GM19240 (cell line): Measurements from ENCODE around the gene CRYAB.
"Not testable (repeated sequence)": the region's sequence is repeated elsewhere in the genome, so short reads cannot be mapped to it uniquely, and the experiment has no call there.

ENCODE experiments used
- DNase-seq: peaks from one replicate; pipeline ENCODE4 v3.0.0; 2011; ENCODE audit warnings: low spot score; ENCODE audit not compliant: insufficient read length

CRYAB gene

DNA sequence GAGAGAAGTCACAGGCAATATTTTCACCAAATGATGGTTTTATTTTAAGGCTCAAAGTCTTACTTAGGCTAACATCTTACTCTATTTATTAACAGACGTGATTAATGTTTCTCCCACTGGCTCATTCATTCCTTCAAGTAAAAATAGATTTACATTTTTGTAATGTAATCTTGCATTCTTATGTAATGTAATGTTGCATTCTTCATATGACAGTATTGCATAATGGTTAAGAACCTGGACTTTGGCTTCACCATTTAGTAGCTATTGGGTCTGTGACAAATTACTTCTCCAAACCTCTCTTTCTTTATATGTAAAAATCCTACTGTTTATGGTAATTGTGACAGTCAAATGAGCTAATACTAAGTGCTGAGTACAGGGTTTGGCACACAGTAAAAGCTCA is 22.3 kb upstream of the CRYAB start:
- DNase-seq, result no peak

GRCh38 chr11:111933176-111933575 is 21.6 kb upstream of the CRYAB start:
- not testable (repeated sequence) for DNase-seq

GRCh38 chr11:111932611-111932950 is 21.0 kb upstream of the CRYAB start:
- DNase-seq, result no peak

DNA sequence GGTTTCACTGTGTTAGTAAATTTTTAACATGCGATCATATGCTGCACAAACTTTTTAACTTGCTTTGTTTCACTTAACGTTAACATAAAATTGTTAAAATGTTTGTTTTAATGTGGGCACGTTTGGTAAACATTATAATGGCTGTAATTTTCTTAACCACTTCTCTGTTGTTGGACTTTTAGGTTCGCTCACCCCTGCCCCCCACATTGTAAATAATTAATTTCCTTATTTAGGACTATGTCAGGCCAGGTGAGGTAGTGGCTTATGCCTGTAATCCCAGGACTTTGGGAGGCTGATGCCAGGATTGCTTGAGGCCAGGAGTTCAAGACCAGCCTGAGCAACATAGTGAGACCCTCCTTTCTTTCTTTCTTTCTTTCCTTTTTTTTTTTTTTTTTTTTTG is 18.9 kb upstream of the CRYAB start:
- no peak for DNase-seq

DNA sequence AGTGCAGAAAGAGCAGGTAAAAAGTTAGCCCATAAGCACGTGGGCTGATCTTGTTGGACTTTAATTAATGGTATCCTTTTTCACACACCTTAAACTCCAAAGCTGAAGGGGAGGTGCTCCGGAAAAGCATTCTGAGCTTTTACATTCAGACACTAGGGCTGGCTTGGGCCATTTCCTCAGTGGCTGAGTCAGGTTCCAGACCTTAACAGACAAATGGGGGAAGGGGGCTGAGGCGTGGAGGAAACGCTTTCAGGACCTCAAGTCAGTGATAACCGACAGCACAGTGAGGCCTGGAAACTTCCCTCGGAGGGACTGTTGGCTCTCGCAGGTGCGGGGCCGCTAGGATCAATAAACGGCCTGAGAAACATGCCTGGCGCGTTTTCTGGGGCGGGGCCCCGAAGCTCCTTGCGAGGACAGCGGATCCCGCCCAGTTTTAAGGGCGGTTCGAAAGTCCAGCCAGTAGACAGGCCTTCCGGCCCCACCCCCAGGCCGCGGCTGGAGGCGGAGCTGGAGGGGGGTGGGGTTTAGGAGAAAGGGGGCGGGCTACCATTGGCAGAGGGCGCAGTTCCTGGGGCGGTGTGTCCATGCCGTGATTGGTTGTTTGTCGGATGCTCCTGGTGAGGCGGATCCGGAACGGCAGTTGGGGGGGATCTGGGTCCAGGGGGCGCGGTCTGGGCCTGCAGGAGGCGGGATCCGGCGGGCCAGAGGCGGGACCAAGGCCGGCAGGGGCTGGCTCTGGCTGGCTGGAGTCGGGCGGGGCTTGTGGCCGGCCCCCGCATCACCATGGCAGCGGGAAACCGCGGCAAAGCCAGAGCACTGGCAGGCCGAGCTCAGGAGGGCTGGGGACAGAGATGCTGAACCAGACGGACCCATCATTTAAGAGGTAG is 15.2 kb upstream of the CRYAB start:
- DNase-seq, result peak; percentile 97

- DNase-seq, result no peak
These were observed 14.4 kb upstream of the CRYAB start for GRCh38 chr11:111925953-111926352.

- no peak for DNase-seq
These were observed 12.4 kb upstream of the CRYAB start for GRCh38 chr11:111923951-111924350.

GRCh38 chr11:111923351-111923788 is 11.8 kb upstream of the CRYAB start:
- DNase-seq, result no peak

GRCh38 chr11:111922803-111923202 is 11.2 kb upstream of the CRYAB start:
- DNase-seq, result no peak

GRCh38 chr11:111921541-111922230 is 10.1 kb upstream of the CRYAB start:
- no peak for DNase-seq

GRCh38 chr11:111920908-111921307 is 9.3 kb upstream of the CRYAB start:
- DNase-seq, result no peak

GRCh38 chr11:111918390-111919256 is 7.1 kb upstream of the CRYAB start, which contains the start of gene C11orf52:
C11orf52 (plus strand) TSS chr11:111918913; CDS start chr11:111918973, 60 bp downstream.
- DNase-seq, result no peak

DNA sequence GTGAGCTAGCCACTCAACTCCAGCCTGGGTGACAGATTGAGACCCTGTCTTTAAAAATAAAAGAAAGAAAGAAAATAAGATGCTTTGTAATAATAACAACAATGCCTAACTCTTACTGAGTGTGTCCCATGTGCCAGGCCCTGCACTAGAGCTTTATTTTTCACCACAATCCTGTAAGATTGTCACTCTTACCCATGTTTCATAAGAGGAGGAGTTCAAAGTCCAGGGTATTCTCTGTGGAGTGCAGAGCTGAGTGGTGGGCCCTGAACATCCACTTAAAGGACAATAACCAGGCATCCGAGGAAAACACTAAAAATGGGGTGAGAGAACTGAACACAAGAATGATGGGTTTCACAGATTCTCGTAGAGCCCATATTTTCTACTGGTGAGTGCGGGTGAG is 6.2 kb upstream of the CRYAB start:
- no peak for DNase-seq

DNA sequence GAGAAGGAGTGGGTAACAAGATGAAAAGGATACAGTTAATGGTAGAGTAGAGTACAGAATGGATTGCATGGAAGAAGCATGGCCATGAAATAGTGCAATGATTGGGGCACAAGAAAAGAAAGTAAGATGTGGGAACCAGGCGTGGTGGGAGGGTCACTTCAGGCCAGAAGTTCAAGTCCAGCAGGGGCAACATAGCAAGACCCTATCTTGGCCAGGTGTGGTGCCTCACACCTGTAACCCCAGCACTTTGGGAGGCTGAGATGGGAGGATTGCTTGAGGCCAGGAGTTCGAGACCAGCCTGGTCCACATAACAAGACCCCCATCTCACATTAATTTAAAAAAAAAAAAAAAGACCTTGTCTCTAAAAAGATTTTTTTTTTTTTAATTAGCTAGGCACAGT is 5.7 kb upstream of the CRYAB start:
- DNase-seq, result no peak

GRCh38 chr11:111916768-111917167 is 5.2 kb upstream of the CRYAB start:
- DNase-seq, result no peak

- DNase-seq, result no peak
These were observed 2.4 kb upstream of the CRYAB start for GRCh38 chr11:111913997-111914396.

GRCh38 chr11:111913031-111913861 is 1.7 kb upstream of the CRYAB start:
- no peak for DNase-seq

GRCh38 chr11:111912535-111912934 is 965 bp upstream of the CRYAB start, which contains the start of gene HSPB2:
HSPB2 (plus strand) TSS chr11:111912734; CDS start chr11:111912830, 96 bp downstream.
- no peak for DNase-seq

DNA sequence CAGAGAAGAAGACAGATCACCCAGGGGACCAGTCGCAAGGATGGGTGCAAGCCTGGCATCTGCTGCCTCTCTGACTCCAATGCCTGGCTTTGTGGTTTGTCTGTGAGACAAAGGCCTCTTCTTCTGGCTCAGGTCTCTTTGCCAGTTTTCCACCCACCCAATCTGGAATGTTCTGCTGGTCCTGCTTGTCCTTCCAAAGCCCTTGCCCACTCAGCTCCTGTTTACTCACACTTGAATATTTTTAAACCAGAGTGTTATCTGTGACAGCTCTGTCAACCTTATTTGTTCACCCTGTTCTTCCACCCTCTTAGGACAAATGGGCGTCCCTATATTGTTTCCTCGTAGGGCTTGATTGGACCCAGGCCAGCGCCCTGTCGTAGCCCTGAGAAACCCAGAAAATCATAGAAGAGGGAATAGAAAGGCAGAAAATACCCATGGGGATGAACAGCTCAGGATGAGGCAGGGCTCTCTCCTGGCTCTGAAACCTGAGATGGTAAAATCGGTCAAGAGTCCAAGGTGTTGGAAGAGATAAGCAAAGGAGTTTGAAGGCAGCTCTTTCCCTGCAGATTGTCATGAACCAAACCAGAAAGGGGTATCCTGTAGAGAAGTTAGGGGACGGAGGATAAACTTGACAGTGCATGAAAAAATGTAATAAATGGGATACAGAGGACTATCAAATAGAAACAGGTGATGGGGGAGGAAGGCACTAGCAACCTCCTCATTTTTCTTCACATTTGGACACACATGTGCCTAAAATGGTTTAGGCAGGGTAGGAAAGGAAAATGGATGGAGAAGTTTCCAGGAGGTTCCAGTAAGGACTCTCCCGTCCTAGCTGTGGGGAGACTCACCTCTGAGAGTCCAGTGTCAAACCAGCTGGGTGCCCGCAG is 651 bp downstream of the CRYAB start:
- no peak for DNase-seq

GRCh38 chr11:111909378-111909777 is 2.2 kb downstream of the CRYAB start:
- DNase-seq, result no peak
